NCI-H1092 (cell line): ENCODE data around the gene SIGLEC9.

ENCODE experiments used
- DNase-seq: peaks from one replicate; lab custom pipeline; 2025; lab: John Stamatoyannopoulos, UW

The SIGLEC9 gene

DNA sequence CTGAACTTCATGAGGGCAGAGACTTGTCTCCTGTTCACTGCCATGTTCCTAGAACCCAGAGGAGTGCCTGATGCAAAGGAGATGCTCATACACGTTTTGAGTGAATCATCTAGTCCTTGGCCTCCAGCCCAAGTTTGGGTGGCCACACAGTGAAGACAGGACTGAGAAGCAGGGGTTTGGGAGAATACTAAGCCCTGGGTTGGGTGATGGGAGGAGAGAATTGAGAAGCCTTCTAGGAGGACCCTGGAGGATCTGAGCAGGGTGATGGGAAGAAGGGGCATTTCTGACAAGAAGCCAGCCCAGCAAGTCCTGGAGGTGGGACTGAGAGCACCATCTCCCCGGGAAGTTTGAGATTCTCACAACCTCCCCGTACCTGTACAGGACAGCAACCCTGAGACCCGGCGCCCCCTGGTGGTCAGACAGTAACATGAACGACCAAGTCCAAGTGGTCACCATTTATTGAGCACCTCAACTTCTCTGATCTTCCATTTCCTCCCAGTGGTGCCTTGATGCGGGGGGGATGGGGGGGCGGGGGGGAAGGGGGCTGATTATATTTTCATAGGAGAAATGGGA, 27.5 kb upstream of the SIGLEC9 start:
- no peak for DNase-seq

DNA sequence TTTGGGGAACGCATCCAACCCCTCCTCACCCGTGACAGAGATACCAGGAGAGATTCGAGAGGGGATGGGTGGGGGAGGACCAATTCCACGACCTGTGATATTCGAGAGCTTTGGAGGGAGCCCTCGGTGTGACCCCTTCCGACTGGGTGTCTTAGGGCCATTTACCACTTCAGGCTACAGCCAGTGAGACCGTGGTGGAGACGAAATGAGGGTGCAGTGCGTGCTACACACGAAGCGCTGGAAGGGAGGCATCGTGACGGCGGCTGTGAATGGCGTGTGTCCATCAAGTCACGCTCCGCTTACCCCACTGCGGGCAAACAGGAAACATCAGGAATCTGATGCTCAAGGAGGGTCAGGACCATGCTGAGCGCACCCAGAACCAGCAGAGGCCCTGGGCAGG, 26.9 kb upstream of the SIGLEC9 start:
- no peak for DNase-seq

DNA sequence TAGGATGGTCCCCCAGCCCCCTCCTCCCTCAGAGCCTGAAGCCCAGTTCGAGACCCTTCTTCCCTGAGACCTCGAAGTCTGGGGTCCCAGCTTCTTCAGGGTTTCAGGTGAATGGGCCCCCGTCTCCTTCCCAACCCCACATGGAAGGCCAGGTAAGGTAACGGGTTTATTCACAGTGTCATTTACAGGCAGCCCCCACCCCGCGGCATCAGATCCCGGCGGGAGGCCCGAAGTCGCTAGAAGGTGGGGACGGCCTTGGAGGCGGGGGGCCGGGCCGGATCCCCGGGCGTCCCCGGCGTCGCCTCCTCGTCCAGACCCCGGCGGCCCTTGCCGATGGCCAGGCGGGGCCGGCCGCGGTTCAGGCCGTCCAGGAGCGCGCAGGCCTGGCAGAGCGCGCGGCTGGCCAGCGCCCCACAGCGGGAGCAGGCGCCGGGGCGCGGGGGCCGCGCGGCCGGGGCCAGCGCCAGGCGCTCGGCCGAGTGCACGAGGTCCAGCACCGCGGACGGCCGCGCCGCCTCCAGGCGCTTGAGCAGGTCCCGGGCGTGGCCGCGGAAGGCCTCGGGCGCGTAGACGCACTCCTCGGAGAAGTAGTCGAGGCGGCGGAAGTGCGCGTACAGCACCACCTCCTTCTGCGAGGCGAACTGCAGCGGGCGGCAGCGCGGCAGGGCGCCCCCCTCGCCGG, 26.2 kb upstream of the SIGLEC9 start:
- DNase-seq: no peak

DNA sequence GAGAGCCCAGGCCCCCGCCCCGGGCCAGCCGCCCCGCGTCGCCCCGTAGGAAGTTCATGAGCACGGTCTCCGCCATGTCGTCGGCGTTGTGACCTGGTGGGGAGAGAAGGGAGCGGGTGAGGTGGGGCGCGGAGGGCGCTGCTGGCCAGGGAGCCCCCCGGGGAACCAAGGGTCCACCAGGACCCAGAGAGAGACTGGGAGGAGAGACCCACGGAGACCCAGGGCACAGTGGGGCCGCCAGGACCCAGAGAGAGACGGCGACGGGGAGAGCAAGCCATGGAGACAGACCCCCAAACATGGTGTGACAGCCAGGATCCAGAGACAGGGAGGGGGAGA, 25.7 kb upstream of the SIGLEC9 start:
- DNase-seq: no peak

DNA sequence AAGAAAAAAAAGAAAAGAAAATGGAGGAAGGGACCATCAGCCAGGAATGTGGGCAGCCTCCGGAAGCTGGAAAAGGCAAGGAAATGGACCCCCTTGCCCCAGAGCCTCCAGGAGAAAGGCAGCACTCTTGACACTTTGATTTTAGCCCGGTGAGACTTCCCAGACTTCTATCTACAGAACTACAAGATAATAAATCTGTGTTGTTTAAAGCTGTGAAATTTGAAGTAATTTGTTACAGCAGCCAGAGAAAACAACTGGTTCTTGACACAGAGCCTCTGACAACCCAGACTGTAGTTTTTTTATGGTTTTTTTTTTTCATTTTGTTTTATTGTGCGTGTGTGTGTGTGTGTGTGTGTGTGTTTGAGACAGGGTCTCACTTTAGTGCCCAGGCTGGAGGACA, 24.1 kb upstream of the SIGLEC9 start:
- DNase-seq: no peak

DNA sequence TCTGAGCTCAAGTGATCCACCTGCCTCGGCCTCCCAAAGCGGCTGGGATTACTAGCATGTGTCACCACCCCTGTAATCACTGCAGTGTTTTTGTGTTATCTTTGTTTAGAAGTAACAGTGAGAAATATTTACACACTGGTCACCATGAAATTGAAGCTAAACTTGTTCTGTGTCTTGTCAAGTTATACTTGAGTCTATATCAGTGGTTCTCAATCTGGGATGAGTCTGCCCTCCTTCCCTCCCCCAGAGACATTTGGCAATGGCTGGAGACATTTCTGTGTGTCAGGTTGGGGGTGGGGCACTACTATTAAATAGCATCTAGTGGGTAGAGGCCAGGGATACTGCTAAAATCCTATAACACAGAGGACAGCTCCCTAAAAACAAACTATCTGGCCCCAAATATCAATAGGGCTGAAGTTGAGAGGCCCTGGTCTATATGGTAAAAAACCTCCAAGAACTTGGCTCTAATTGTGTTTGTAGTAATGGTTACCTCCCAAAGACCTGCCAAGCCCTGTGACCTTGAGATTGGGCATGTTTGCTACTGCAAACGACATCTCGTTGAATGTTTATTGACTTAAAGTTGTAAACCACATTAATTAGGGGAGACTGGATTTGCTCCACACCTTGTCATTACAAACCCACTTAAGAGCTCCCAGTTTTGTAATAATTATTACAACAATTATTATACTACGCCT, 23.4 kb upstream of the SIGLEC9 start:
- no peak for DNase-seq

DNA sequence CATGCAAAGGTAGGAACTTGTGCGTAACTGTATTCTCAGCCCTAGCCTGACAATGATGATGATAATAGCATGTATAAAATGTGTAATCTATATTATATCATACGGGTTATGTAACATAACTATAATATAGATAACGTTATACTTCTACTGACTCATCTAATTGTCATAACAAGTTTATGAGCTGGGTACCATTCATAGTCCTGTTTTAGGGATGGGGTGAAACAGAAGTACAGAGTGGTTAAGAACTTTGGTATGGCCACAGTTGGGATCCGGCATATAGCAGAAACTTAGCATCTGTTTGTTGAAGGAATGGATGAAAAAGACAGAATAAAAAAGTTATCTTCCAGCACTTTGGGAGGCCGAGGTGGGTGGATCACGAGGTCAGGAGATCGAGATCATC, 21.7 kb upstream of the SIGLEC9 start:
- no peak for DNase-seq

DNA sequence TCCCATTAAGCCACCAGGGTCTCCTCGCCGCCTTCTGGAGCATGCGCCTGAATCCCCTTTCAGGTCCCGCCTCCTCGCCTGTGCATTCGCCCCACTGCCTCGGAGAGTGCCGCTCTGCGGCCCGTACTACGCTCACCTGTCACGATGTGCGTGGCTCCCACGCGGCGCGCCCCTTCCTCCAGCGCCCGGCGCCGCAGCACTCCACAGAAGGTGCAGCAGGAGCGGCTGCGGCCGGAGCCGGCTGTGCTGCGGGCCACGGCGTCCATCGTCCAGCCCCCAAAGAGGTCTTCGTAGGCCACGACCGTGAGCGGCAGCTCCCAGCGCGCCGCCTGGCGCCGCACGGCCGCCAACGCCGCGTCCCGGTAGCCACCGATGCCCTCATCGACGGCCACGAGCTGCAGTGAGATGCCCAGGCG, 20.8 kb upstream of the SIGLEC9 start:
- DNase-seq: no peak

DNA sequence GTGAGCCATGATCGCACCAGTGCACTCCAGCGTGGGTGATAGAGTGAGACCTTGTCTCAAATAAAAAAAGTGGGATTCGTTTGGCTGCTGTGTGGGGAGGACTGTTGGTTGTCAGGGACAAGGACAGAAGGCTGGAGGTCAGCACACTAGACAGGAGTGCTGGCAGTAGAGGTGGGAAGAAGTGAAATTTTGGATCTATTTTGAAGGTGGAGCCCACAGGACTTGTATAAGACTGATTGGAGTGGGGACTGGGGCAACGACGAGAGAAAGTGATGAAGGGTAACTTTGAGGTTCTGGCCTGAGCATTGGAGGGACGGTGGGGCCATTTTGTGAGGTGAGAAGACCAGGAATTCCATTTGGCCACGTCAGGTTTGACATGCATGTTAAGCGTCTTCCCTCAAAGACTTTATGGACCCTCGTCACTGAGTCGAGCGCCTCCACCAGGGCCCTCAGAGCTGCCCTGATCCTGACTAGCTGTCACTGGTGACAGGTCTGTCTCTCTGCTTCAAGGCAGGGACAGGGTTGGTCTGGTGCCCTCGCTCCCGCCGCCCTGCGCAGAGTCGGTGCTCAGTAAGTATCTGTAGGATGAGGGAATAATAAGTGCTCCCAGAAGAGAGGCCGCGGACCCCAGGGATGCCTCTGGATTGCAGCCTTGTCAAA, 17.2 kb upstream of the SIGLEC9 start:
- no peak for DNase-seq

DNA sequence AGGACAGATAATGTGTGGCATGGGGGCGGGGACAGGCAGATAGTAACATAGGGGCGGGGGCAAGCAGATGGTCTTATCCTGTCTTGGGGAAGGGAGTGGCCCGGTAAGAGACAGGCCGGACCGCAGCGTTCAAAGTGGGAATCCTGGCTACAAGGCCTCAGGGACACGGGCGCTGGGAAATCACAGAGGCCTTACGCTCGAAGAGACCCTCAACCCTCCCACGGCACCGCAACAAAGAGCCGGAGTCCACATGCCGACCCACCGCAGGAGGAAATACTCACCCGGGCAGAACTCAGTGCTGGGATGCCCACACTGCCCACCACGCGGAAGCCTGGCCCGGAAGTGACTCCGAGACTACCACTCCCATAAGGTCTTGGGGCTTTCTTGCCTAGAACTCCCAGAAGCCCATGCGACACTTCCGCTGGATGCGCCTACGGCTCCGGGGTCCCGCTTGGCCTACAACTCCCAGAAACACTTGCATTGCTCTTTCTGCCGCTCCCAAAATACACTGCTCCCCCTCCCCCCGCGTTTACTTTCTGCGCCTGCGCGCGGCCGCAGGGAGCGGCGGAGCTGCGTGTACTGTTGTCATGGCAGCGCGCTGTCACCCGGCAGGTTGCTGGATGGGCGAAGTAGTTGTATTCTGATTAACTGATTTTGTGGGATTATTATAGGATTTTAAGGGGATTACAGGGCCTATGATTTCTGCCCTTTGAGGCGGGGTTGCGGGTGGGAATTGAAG, 16.5 kb upstream of the SIGLEC9 start, which contains the start of gene CTU1:
TSS of gene CTU1 (minus strand) at position 344 of the 739 bp plus-strand sequence. CDS start 3,840 bp downstream, outside the sequence.
- peak; percentile 95 for DNase-seq

DNA sequence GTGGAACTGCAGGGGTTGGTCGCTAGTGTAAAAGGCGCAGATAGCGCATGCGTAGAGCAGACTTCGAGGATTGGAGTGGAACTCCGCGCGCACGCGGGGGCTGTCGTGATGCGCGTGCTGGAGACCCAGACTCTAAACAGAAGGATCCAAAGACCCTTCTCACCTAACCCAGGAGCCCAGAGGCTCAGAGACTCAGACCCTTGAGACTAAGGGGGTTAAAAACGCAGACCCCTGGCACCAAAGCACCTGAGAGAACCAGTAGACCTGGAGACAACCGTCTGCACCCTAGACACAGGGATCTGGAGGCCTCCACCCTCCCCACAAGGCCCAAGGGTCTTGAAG, 15.9 kb upstream of the SIGLEC9 start:
- DNase-seq: no peak

DNA sequence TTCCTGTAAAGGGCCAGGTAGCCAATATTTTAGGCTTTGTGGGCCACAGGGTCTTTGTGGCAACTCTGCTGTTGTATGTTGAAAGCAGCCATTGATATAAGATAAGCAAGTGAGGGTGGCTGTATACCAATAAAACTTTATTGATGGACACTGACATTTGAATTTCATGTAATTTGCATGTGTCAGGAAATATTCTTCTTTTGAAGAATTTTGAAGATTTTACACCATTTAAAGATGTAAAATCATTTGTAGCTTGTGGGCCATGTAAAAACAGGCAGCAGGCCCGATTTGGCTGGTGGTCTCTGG, 14.1 kb upstream of the SIGLEC9 start:
- no peak for DNase-seq

DNA sequence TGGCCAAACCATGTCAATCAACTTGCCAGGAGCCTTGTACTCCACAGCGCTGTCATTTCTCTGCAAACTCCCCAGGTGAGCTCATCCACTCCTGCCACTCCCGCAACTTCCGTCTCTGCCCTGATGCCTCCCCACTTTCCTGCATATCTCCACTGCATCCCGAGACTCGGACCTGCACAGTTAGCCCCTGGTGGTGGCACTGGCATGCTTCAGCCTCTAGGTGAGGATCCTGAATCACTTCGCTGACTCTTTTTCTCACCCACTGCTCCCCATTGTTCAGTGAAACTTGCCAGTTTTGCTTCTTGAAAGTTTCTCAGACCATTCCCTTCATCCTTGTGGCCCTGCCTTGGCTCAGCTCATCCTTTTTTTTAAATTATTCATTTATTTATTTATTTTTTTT, 13.1 kb upstream of the SIGLEC9 start:
- no peak for DNase-seq

DNA sequence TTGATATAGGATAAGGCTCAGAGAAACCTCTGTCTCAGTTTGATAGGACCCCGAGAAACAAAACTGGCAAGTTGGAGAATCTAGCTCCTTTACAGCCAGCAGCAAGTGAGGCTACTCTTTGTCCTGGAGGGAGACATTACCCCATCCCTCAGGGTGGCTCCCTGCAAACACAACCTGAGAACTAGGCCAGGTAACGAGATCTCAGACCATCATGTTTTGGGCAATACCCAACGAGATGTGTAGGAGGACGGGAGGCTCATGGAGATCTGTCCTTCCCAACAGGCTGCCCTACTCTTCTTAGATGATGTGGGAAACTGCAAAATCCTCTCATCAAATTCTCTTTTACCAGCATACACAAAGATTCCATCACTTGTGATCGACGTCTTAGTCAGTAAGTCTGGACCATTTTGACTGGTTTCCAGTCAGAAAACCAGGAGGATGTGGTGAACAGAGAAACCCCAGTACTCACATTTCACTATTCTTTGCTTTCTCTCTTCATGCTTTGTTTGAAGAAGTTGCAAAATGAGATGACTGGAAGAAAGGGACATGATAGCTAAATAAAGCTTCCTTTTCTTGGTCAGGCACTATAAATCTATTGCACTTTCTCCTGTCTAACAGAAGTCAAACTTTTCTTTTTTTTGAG, 10.5 kb upstream of the SIGLEC9 start:
- no peak for DNase-seq

DNA sequence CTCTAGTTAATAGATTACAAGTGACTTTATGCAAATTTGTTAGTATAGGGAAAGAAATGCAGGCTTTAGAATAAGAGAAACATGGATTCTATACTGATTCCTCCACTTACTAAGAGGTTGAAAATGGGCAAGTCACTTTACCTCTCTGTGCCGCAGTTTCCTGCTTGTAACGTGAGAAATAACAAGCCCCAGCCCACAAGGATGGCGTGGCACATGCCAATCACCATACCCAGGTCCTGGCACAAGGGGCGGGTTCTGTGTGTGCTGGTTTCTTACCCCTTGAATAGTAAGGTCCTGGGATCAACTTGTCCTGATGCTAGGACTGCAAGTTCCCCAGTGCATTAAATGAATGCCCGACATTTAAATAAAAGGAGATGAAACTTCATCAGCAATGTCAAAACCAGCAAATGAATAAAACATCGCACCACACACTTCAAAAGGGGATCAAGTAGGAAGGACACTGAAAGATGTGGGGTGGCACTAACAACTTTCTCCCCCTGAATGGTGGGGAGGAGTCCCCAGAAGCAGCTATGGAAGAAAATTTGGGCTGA, 7.9 kb upstream of the SIGLEC9 start:
- DNase-seq: no peak

DNA sequence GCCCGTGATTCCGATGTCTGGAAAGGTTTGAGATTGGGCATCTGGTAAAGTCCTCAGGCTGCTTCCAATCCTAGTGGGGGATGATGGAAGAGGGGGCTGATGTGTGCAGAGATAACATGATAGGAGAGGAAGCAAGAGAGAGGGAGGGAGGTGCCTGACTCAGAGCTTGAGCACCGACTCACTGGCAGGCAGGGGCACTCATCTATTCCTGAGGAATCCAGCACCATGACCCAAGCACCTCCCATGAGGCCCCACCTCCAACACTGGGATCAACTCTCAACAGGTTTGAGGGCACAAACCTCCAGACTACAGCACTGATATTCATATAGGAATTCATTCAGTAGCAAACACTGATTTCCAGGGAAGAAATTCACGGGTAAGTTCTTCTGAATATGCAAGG, 5.6 kb upstream of the SIGLEC9 start:
- DNase-seq: no peak

DNA sequence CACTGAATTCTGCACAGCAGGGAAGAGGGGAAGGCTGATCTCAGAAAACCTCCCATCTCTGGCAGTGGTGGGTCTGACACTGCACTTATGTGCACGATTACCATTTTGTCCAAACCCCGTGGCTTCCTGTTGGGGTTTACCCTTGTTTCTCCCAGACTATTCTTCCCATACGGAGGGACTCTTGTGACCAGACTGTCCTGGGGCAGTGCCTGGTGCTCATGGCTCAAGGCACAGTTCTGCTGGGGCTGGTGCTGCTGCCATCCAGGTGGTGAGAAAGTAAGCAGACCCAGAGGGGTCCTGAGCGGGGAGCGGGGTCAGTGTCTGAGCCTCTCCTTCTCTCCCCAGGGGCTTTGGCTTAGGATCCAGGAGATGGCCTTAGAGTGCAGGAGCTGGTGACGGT, 5.1 kb upstream of the SIGLEC9 start:
- DNase-seq: no peak

DNA sequence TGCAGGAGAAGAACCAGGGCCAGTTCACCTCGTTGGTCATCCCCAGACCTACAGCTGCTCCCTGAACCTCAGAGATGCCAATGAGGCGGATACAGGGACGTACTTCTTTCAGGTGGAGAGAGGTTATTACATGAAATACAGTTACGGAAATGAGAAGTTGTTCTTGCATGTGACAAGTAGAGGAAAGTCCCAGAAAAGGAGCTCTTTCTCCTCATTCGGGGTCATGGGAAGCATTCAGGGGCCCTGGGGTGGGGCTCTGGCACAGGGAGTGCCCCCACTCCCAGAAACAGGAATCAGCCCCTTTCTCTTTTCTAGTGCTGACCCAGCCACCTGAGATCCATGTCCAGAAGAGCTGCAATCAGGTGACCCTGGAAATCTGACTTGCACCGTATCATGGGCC, 4.5 kb upstream of the SIGLEC9 start:
- no peak for DNase-seq

DNA sequence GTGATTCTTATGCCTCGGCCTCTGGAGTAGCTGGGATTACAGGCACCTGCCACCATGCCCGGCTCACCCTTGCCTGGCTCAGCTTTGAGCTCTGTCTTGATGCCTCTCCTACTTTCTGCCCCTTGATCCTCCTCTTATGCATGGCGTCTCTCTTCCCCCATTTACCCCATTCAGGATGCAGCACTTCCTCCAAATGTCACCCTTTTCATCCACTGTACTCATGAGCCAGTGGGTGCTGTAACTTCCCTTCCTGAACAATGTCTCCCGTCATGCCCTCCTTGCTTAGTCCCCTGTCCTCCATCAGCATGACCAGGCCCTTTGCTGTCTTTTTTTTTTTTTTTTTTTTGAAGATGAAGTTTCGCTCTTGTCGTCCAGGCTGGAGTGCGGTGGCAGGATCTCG, 3.4 kb upstream of the SIGLEC9 start:
- no peak for DNase-seq

DNA sequence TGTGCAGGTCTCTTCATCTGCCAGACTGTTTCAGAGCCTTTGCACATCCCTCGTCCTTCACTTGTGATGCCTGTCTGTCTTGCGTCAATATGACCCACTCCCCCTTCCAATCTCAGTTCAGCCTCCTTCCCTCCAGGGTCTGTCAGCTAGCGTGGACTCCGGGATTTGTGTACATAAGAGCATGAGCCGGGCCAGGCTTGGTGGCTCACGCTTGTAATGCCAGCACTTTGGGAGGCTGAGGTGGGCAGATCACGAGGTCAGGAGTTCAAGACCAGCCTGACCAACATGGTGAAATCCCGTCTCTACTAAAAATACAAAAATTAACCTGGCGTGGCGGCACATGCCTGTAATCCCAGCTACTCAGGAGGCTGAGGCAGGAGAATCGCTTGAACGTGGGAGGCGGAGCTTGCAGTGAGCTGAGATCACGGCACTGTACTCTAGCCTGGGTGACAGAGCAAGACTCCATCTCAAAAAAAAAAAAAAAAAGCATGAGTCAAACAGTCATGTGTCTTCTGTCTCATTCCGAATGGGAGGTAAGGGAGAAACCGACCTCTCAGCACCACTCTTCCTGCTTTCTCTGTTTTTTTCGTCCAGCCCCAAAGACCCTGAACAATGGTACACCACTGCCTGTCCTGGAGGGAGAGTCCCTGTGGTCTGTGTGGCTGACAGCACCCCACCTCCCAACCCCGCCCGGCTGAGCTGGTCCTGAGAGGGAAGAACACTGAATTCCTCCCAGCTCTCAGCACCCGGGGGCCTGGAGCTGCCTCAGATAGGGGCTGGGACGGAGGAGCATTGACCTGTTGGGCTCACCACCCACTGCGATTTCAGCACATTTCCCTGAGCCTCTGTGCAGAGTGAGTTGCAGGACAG, 2.4 kb upstream of the SIGLEC9 start:
- no peak for DNase-seq

DNA sequence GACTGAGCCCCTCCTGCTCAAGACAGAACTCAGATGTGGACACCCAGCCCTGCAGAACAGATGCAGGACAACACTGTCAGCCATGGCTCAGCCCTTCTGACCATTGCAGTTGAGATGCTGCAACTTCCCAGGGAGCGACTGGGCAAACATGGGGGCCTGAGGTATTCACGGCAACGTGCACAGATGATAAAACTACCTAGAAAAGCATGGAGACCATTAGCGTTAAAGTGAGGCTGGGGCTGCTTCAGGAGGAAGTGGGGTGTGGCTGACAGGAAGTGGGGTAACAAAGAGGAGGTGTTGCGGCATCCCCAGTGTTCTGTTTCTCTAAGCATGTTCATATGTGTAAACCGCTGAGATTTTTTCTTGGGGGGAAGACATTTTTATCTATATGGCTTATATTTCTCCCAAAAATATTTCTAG, 1.3 kb upstream of the SIGLEC9 start:
- DNase-seq: no peak
